Measurements from ENCODE around the gene CBLN4. TPM values are rescaled to one million over a fixed set of nuclear protein-coding genes. Genes with fewer than 3 reads are reported as not detected.

The CBLN4 gene
- total and polyA plus RNA-seq, 2 donors (not counting 1 experiment from before 2014, with no cell fraction given): not detected

GRCh38 chr20:55953201-55953600 is 52.1 kb downstream of the CBLN4 start:
- Histone ChIP-seq H3K9me3 (ENCODE audit: control insufficient read depth, insufficient read depth, low read depth, low read length) (no peaks in the 10 kb centered on the region), H4K20me1 (ENCODE audit: control insufficient read depth, extremely low read depth, insufficient read depth, low read length) (no peaks in the 10 kb centered on the region), H3K79me2 (ENCODE audit: control insufficient read depth, insufficient read depth, low read length) (no peaks in the 10 kb centered on the region), H3K4me3 (replicated peaks in 1 of 4; ENCODE audit: control extremely low read depth in 1 of 4, insufficient read depth in 1 of 4, low read depth in 3 of 4, low read length in 4 of 4) (no peak overlapping the region), H3K9ac (ENCODE audit: insufficient read depth, low read length) (no peak overlapping the region), H3K4me1 (ENCODE audit: control insufficient read depth, extremely low read depth, insufficient read depth, low read length) (no peaks in the 10 kb centered on the region), H3K36me3 (ENCODE audit: control insufficient read depth, insufficient read depth, low read length) (no peaks in the 10 kb centered on the region), H3K27me3 (ENCODE audit: control insufficient read depth, insufficient read depth, low read length) (no peaks in the 10 kb centered on the region), H2AFZ (ENCODE audit: low read length) (no peak overlapping the region), H3K4me2 (ENCODE audit: extremely low read depth, insufficient read depth, low read length) (no peak overlapping the region), H3K27ac (ENCODE audit: insufficient read depth, low read length) (no peak overlapping the region)
- no peak for DNase-seq (ENCODE audit: low read depth in 2 of 2)
- TF ChIP-seq, protein P1, sequence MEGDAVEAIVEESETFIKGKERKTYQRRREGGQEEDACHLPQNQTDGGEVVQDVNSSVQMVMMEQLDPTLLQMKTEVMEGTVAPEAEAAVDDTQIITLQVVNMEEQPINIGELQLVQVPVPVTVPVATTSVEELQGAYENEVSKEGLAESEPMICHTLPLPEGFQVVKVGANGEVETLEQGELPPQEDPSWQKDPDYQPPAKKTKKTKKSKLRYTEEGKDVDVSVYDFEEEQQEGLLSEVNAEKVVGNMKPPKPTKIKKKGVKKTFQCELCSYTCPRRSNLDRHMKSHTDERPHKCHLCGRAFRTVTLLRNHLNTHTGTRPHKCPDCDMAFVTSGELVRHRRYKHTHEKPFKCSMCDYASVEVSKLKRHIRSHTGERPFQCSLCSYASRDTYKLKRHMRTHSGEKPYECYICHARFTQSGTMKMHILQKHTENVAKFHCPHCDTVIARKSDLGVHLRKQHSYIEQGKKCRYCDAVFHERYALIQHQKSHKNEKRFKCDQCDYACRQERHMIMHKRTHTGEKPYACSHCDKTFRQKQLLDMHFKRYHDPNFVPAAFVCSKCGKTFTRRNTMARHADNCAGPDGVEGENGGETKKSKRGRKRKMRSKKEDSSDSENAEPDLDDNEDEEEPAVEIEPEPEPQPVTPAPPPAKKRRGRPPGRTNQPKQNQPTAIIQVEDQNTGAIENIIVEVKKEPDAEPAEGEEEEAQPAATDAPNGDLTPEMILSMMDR (conservative IDR thresholded peaks at IDR 0.05 in 1 of 2, IDR thresholded peaks at IDR 0.05 in 1 of 2; ENCODE audit: low read depth in 1 of 2, low read length in 2 of 2): no peak
- TF ChIP-seq EZH2 (IDR thresholded peaks at IDR 0.05; ENCODE audit: low read length, missing control alignments): no peak

DNA sequence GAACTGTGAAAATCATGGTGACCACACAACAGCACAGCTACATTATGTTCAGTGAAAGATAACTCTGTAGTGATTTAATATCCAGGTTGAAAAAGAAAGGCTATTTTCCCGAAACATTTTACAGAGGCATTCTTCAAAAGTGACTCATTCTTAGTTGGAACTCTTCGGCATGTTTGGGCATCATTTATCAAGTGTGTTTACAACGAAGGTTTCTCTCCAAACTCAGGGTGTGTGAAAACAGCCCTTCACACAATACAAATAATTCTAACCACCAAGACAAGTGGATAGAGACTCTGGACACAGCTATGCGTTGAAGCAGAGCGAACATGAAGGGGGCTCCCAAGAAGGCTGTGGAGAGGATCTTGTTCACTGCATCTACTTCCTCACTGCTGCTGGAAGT is 57.6 kb downstream of the CBLN4 start:
- H3K4me3 ChIP-seq (replicated peaks in 1 of 4; ENCODE audit: control extremely low read depth in 1 of 4, insufficient read depth in 1 of 4, low read depth in 3 of 4, low read length in 4 of 4): no peak overlapping the region
- DNase-seq (ENCODE audit: low read depth in 2 of 2): no peak
- H3K27me3 ChIP-seq (ENCODE audit: control insufficient read depth, insufficient read depth, low read length): no peaks in the 10 kb centered on the region
- no peaks in the 10 kb centered on the region for H4K20me1 ChIP-seq (ENCODE audit: control insufficient read depth, extremely low read depth, insufficient read depth, low read length)
- H3K9ac ChIP-seq (ENCODE audit: insufficient read depth, low read length): no peak overlapping the region
- no peak overlapping the region for H3K4me2 ChIP-seq (ENCODE audit: extremely low read depth, insufficient read depth, low read length)
- no peaks in the 10 kb centered on the region for H3K9me3 ChIP-seq (ENCODE audit: control insufficient read depth, insufficient read depth, low read depth, low read length)
- H3K27ac ChIP-seq (ENCODE audit: insufficient read depth, low read length): no peak overlapping the region
- TF ChIP-seq, protein P1 (conservative IDR thresholded peaks at IDR 0.05 in 1 of 2, IDR thresholded peaks at IDR 0.05 in 1 of 2; ENCODE audit: low read depth in 1 of 2, low read length in 2 of 2): no peak
- no peak for TF ChIP-seq EZH2 (IDR thresholded peaks at IDR 0.05; ENCODE audit: low read length, missing control alignments)
- H3K36me3 ChIP-seq (ENCODE audit: control insufficient read depth, insufficient read depth, low read length): no peaks in the 10 kb centered on the region
- H3K4me1 ChIP-seq (ENCODE audit: control insufficient read depth, extremely low read depth, insufficient read depth, low read length): no peaks in the 10 kb centered on the region
- no peaks in the 10 kb centered on the region for H3K79me2 ChIP-seq (ENCODE audit: control insufficient read depth, insufficient read depth, low read length)
- no peak overlapping the region for H2AFZ ChIP-seq (ENCODE audit: low read length)

Other genes with a start within 250 kb of the CBLN4 start
- gene MC3R, start 243.2 kb upstream of the CBLN4 start, total RNA-seq: not detected in 2 replicates
- gene MC3R, start 243.2 kb upstream of the CBLN4 start, polyA plus RNA-seq: not detected in 2 replicates